GM19372 (cell line): Measurements from ENCODE around the gene ARHGAP26.

ENCODE experiments used
- ATAC-seq: cut with Tn5 transposase; IDR thresholded peaks from one replicate; pipeline ENCODE4 v1.9.1; 2021; ENCODE audit warnings: mild to moderate bottlenecking, low read depth, moderate library complexity; ENCODE audit not compliant: unreplicated experiment

ARHGAP26 gene

GRCh38 chr5:143120460-143121134 lies 350.4 kb downstream of the ARHGAP26 start:
- ATAC-seq: no peak

- no peak for ATAC-seq
Measured at GRCh38 chr5:143121135-143121475, 350.9 kb downstream of the ARHGAP26 start.

DNA sequence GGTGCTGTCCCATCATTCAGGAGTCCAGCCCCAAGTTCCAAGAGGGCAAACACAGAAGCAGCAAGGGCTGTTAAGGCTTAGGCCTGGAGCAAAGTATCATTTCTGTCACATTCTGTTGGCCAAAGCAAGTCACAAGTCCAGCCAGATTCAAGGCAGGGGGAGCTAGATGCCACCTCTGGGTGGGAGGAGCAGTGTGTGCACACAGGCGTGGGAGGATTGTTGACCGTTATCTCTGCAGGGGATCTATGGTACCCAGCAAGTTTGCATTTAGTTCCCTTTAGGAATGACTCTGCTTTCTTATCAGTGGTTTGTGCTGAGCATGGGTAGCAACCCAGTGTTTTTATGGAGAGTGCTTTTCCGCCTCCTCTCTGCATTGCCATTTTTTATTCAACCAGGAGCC lies 354.4 kb downstream of the ARHGAP26 start:
- no peak for ATAC-seq

- no peak for ATAC-seq
Measured at GRCh38 chr5:143126174-143127019, 356.2 kb downstream of the ARHGAP26 start.

GRCh38 chr5:143128412-143129071 lies 358.4 kb downstream of the ARHGAP26 start:
- no peak for ATAC-seq

GRCh38 chr5:143129203-143129602 lies 359.0 kb downstream of the ARHGAP26 start:
- no peak for ATAC-seq

- no peak for ATAC-seq
Measured at GRCh38 chr5:143129910-143130612, 359.9 kb downstream of the ARHGAP26 start.

GRCh38 chr5:143130613-143131305 lies 360.6 kb downstream of the ARHGAP26 start:
- no peak for ATAC-seq

- no peak for ATAC-seq
Measured at GRCh38 chr5:143131972-143132371, 361.8 kb downstream of the ARHGAP26 start.

- no peak for ATAC-seq
Measured at GRCh38 chr5:143132739-143133138, 362.6 kb downstream of the ARHGAP26 start.

DNA sequence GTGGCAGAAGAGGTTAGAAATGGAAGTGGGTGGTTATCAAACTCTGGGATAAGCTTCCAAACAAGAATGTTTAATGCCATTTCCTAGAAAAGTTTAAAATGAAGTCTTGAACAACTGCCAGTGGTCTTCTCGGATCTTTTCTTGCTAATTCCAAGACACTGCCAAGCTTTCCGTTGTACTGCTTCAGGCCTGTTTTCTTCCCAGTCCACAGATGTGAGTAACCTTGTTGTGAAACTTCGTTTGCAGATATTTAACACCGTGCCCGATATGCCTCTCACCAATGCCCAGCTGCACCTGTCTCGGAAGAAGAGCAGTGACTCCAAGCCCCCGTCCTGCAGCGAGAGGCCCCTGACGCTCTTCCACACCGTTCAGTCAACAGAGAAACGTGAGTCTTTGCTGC lies 363.5 kb downstream of the ARHGAP26 start:
- no peak for ATAC-seq

DNA sequence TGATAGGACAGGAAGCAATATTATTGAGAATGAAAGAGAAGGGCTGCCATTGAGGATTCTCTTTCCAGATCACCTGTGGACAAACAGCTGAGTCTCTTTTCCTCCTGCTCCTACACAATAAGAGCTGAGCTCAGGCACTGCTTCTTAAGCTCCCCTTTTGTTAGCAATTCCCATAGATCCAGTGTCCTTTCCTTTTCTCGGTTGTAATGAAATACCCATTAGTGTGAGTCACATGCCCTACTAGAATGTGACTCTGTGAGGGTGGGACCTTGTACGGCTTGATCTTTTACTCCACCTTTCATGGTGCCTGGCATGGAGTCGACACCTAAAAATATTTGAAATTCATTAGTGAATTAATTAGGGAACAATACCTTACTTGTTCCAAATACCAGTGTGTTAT lies 364.1 kb downstream of the ARHGAP26 start:
- ATAC-seq: no peak

DNA sequence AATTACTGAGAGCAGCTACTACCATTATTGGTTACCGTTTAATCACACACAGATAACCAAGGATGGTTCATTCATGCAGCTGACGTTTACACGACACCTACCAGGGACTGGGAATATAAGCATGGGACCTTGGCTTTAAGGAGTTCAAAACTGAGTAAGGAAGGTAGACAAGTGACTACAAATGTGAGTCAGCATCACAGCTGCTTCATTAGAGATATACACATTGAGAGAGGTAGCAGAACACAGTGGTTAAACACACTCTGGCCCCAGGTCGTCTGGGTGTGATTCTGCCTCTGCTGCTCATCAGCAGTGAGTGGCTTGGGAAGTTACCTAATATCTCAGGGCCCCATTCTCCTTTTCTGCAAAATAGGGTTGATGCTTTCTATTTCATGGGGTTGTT lies 364.7 kb downstream of the ARHGAP26 start:
- no peak for ATAC-seq

DNA sequence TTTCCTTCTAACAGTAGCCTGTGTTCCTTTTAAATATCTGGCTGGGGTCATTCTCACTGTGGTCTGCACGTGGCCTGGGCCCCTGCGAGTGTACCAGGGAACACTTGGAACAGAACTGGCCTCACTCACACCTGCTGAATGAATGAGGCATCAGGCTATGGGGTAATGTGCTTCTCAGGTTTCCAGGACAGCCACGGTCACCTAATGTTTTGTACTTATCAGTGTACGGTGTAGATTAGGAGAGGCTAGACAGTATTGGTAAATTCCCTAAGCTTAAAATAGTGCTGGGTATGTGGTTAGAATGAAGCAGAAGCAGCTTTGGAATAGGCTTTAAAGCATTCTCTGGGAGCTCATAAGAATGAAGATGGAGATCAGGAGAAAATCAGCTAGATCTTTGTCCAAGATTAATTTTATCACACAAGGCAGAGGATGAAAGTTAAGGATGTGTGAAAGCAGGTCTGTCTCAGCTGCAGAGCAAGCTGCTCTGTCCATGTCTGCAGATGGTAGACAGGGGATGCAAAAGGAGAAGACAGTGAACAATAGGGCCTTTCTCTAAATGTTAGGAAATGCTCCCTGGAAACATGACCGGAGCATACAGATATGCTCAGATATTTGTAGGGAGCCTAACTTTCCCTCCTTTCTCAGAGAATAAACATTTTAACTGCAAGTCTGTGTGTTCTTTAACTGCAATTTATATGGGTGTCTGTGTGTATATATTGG lies 365.8 kb downstream of the ARHGAP26 start:
- no peak for ATAC-seq

GRCh38 chr5:143138839-143139238 lies 368.7 kb downstream of the ARHGAP26 start:
- no peak for ATAC-seq

DNA sequence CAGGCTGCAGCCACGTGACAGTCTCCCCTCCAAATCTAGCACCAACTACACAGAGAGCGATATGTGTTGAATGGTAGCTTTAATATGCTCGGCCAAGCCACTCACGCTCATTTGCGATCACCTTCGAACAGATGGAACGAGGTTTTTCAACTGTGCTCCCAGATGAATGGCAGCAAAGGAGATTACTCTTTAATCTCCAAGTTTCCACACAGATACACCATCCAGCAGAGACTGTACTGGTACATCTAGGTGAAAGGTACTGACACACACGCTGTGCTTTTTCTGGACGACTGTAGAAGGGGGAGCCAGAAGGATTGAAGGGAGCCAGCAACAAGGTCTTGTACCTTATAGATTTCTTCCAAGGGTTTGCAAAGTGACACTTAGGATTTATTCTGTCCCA lies 369.4 kb downstream of the ARHGAP26 start:
- no peak for ATAC-seq

DNA sequence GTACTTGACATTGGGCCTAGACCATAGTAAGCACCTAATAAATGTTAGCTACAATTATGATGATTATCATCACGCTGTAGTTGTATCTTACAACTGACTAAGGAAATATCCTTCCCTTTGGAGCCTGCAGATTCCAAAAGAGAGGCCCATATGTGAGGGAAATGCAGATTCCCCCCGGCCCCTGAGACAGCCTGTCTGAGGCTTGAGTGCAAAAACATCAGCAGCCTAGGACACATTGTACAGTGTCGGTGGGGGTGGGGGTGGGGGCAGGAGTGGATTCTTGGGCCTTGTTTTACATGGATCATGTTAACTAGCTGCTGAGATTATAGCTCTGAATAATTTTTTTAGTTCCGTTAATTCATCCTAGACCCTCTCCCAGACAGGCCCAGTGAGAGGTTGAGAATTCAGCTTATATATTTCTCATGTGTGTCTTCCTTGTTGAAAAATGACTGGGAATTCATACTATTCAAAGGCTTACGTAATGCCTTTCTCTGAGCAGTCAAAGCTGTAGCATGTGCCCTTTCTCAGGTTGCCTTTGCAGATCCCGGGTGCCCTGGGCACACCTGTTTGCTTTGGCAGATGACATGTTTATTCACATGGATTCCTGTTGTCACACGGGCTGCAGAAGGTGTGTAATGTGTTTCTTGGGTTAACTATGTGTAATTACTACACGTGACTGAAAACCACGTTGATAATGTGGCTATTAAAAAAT lies 370.5 kb downstream of the ARHGAP26 start:
- no peak for ATAC-seq

DNA sequence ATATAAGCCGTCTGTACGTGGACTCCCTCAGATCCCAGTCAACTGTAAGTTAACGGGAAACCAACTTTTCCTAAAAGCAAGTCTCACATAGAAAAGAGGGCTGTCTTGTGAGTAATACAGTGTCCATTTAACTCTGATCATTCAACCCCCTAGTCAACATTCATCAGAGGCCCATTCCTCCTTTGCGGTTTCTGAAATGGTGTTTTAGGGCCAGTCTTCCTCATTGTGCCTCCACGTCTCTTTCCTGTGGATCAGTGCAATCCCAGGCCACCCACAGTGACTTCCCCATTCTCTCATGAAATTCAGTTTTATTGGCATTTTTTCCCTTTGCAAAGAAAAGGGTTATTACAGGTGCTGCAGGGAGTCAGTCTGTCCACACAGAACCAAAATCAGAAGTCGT lies 371.5 kb downstream of the ARHGAP26 start:
- ATAC-seq: no peak
